Loucy (cell line): ENCODE results near the gene DPH3.

ENCODE experiments used
- H2AFZ ChIP-seq: fragments of 200-600 bp; sonication (generic); 2 replicates; pipeline ENCODE4 v1.6.0; 2016; ENCODE audit warnings: antibody characterized with exemption, mild to moderate bottlenecking, low read length, moderate library complexity
- H3F3A ChIP-seq: fragments of 200-600 bp; 2 replicates; pipeline ENCODE4 v1.6.0; 2016; ENCODE audit warnings: antibody characterized with exemption, low read depth, mild to moderate bottlenecking
- H3K27me3 ChIP-seq: fragments of 200-600 bp; sonication (generic); 2 replicates; pipeline ENCODE4 v1.6.1; 2014; ENCODE audit warnings: low read length, mild to moderate bottlenecking; ENCODE audit not compliant: insufficient read depth, poor library complexity, severe bottlenecking
- H3K36me3 ChIP-seq: fragments of 200-600 bp; sonication (generic); 2 replicates; pipeline ENCODE4 v1.6.1; 2016; ENCODE audit warnings: low read length; ENCODE audit not compliant: insufficient read depth
- H3K4me1 ChIP-seq: fragments of 200-600 bp; sonication (generic); 2 replicates; pipeline ENCODE4 v1.5.1; 2014; ENCODE audit warnings: low read length, mild to moderate bottlenecking; ENCODE audit not compliant: insufficient read depth, poor library complexity, severe bottlenecking
- H3K4me2 ChIP-seq: fragments of 200-600 bp; sonication (generic); 2 replicates; pipeline ENCODE4 v1.6.0; 2014; ENCODE audit warnings: antibody characterized with exemption, low read length, low read depth, mild to moderate bottlenecking; ENCODE audit not compliant: poor library complexity, severe bottlenecking
- H3K4me3 ChIP-seq: fragments of 200-600 bp; sonication (generic); 2 replicates; pipeline ENCODE4 v1.5.1; 2014; ENCODE audit warnings: low read length, mild to moderate bottlenecking, mixed read lengths; ENCODE audit not compliant: poor library complexity, severe bottlenecking
- H3K79me2 ChIP-seq: fragments of 200-600 bp; sonication (generic); 2 replicates; pipeline ENCODE4 v1.6.1; 2014; ENCODE audit warnings: low read length; ENCODE audit not compliant: insufficient read depth
- H3K9ac ChIP-seq: fragments of 200-600 bp; sonication (generic); 2 replicates; pipeline ENCODE4 v1.6.0; 2014; ENCODE audit warnings: mild to moderate bottlenecking, low read depth, low read length, moderate library complexity; ENCODE audit not compliant: poor library complexity, severe bottlenecking
- H3K9me2 ChIP-seq: fragments of 200-600 bp; sonication (generic); replicated peaks from 2 replicates; pipeline ENCODE4 v1.6.1; 2016; ENCODE audit warnings: low read depth, low read length, mixed read lengths
- H3K9me3 ChIP-seq: fragments of 200-600 bp; sonication (generic); 2 replicates; pipeline ENCODE4 v1.6.1; 2014; ENCODE audit warnings: mild to moderate bottlenecking, antibody characterized with exemption, low read length, low read depth; ENCODE audit not compliant: insufficient read depth
- H4K20me1 ChIP-seq: fragments of 200-600 bp; sonication (generic); 2 replicates; pipeline ENCODE4 v1.6.0; 2014; ENCODE audit warnings: antibody characterized with exemption, low read length, mild to moderate bottlenecking; ENCODE audit not compliant: insufficient read depth, poor library complexity, severe bottlenecking
- CTCF ChIP-seq: fragments of 200-600 bp; sonication (generic); conservative IDR thresholded peaks from 2 replicates; pipeline ENCODE4 v1.5.1; 2014; ENCODE audit warnings: mild to moderate bottlenecking, antibody characterized with exemption, low read length
- EZH2phosphoT487 ChIP-seq: fragments of 200-600 bp; IDR thresholded peaks from 2 replicates; pipeline ENCODE4 v1.6.1; 2018; ENCODE audit warnings: antibody characterized with exemption, mild to moderate bottlenecking, moderate library complexity, borderline replicate concordance

Gene DPH3

GRCh38 chr3:16305111-16305541, 40.4 kb upstream of the DPH3 start:
- TF ChIP-seq EZH2phosphoT487 (no peak), CTCF (no peak)
- Histone ChIP-seq H3K9me2 (no peaks in the 10 kb centered on the region), H3K4me2 (no peak overlapping the region), H2AFZ (no peak overlapping the region), H3K4me3 (no peak overlapping the region), H3K36me3 (peaks cover 21% of the 10 kb centered on the region; the same call in 1 of the 2 replicates), H4K20me1 (no peaks in the 10 kb centered on the region), H3K79me2 (no peaks in the 10 kb centered on the region), H3K9me3 (no peaks in the 10 kb centered on the region), H3K4me1 (peaks cover 51% of the 10 kb centered on the region), H3K27me3 (no peaks in the 10 kb centered on the region), H3F3A (peaks cover 8% of the 10 kb centered on the region), H3K9ac (no peak overlapping the region)

GRCh38 chr3:16304061-16305010, 39.6 kb upstream of the DPH3 start:
- no peaks in the 10 kb centered on the region for H4K20me1 ChIP-seq
- H2AFZ ChIP-seq = no peak overlapping the region
- peaks cover 3% of the 10 kb centered on the region for H3F3A ChIP-seq
- TF ChIP-seq EZH2phosphoT487 (no peak), CTCF (no peak)
- H3K36me3 ChIP-seq = peaks cover 21% of the 10 kb centered on the region; the same call in 1 of the 2 replicates
- no peaks in the 10 kb centered on the region for H3K9me2 ChIP-seq
- H3K27me3 ChIP-seq = no peaks in the 10 kb centered on the region
- no peak overlapping the region for H3K4me2 ChIP-seq
- H3K4me1 ChIP-seq = peaks cover 50% of the 10 kb centered on the region
- H3K9me3 ChIP-seq = no peaks in the 10 kb centered on the region
- H3K9ac ChIP-seq = no peak overlapping the region
- no peaks in the 10 kb centered on the region for H3K79me2 ChIP-seq
- H3K4me3 ChIP-seq = no peak overlapping the region

GRCh38 chr3:16303037-16303575, 38.4 kb upstream of the DPH3 start:
- no peak for TF ChIP-seq CTCF
- TF ChIP-seq EZH2phosphoT487 = no peak
- H3K4me3 ChIP-seq = no peak overlapping the region
- peaks cover 23% of the 10 kb centered on the region; the same call in 1 of the 2 replicates for H3K36me3 ChIP-seq
- H3K79me2 ChIP-seq = no peaks in the 10 kb centered on the region
- no peaks in the 10 kb centered on the region for H3K9me2 ChIP-seq
- peaks cover 3% of the 10 kb centered on the region for H3F3A ChIP-seq
- no peaks in the 10 kb centered on the region for H3K27me3 ChIP-seq
- peak overlapping the region; percentile 66 for H3K4me2 ChIP-seq
- H3K9ac ChIP-seq = no peak overlapping the region
- peaks cover 45% of the 10 kb centered on the region for H3K4me1 ChIP-seq
- H4K20me1 ChIP-seq = no peaks in the 10 kb centered on the region
- no peaks in the 10 kb centered on the region for H3K9me3 ChIP-seq
- no peak overlapping the region for H2AFZ ChIP-seq
